ENCODE measurements around the gene LRRC8C. TPM values are rescaled to one million over a fixed set of nuclear protein-coding genes. Genes with fewer than 3 reads are reported as not detected.

Gene LRRC8C
- total RNA-seq, 1 donor from 2014 or later, result 20.1 TPM

DNA sequence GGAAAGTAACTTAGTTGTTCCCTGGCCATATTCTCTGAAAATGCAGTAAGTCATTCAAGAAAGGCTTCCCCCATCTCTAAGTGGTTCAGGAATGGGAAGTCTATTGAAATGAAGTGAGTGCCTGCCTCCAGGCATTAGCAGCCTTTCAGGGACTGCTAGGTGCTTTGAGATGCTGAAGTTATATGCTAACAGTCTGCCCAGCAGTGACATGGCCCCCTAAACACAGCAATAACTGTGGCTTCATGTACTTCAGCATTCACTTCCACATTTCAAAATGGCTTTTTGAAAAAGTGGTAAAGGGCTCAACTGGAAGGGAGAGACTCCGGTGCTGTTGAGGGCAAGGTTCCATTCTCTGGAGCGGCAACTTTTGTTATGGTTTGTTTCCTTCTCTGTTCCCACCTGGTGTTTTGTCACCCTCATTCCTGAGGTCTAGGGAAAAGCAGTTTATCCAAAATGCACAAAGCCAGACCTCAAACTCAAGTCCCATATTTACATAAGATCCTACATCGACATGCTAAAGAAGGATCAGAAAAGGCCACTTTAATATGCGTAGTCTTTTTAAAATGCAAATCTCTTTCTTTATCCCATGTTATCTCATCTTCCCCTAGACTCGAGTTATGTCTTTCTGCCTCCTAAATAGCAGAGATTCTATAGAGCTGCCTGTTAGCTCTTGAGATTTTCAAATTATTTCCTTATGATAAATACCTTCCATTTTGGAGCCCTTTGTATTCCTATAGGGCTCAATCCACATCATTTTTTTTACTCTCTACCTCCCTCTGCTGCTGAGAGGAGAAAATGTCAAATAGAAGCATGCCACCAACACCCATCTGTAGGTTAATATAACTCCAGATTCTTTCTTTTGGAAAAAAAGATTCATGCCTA is 34.2 kb upstream of the LRRC8C start:
- peaks cover 1% of the 10 kb centered on the region for H3K27me3 Mint-ChIP-seq (ENCODE audit: unreplicated experiment)
- TF ChIP-seq CTCF (IDR thresholded peaks at IDR 0.05; ENCODE audit: unreplicated experiment), result peak; percentile 72
- no peak overlapping the region for H3K4me3 Mint-ChIP-seq (ENCODE audit: unreplicated experiment)
- DNase-seq (ENCODE audit: low spot score), result peak; percentile 17
- H3K9me3 Mint-ChIP-seq (ENCODE audit: unreplicated experiment), result no peaks in the 10 kb centered on the region
- peak overlapping the region; percentile 37 for H3K27ac Mint-ChIP-seq (ENCODE audit: unreplicated experiment)
- no peaks in the 10 kb centered on the region for H3K36me3 Mint-ChIP-seq (ENCODE audit: low read depth, unreplicated experiment)
- peaks cover 4% of the 10 kb centered on the region for H3K4me1 Mint-ChIP-seq (ENCODE audit: unreplicated experiment)

- Mint-ChIP-seq H3K4me3 (ENCODE audit: unreplicated experiment) (no peak overlapping the region), H3K36me3 (ENCODE audit: low read depth, unreplicated experiment) (no peaks in the 10 kb centered on the region), H3K4me1 (ENCODE audit: unreplicated experiment) (peaks cover 4% of the 10 kb centered on the region), H3K27ac (ENCODE audit: unreplicated experiment) (no peak overlapping the region), H3K9me3 (ENCODE audit: unreplicated experiment) (no peaks in the 10 kb centered on the region), H3K27me3 (ENCODE audit: unreplicated experiment) (peaks cover 1% of the 10 kb centered on the region)
- DNase-seq (ENCODE audit: low spot score), result no peak
- TF ChIP-seq CTCF (IDR thresholded peaks at IDR 0.05; ENCODE audit: unreplicated experiment), result peak; percentile 12
Measured at GRCh38 chr1:89599332-89599630, 33.6 kb upstream of the LRRC8C start.

GRCh38 chr1:89600451-89601224 is 32.3 kb upstream of the LRRC8C start:
- H3K27me3 Mint-ChIP-seq (ENCODE audit: unreplicated experiment), result peaks cover 1% of the 10 kb centered on the region
- peaks cover 4% of the 10 kb centered on the region for H3K4me1 Mint-ChIP-seq (ENCODE audit: unreplicated experiment)
- no peak for TF ChIP-seq CTCF (IDR thresholded peaks at IDR 0.05; ENCODE audit: unreplicated experiment)
- H3K36me3 Mint-ChIP-seq (ENCODE audit: low read depth, unreplicated experiment), result no peaks in the 10 kb centered on the region
- DNase-seq (ENCODE audit: low spot score), result no peak
- peak overlapping the region; percentile 28 for H3K27ac Mint-ChIP-seq (ENCODE audit: unreplicated experiment)
- H3K4me3 Mint-ChIP-seq (ENCODE audit: unreplicated experiment), result no peak overlapping the region
- no peaks in the 10 kb centered on the region for H3K9me3 Mint-ChIP-seq (ENCODE audit: unreplicated experiment)

GRCh38 chr1:89602871-89603404 is 30.0 kb upstream of the LRRC8C start:
- Mint-ChIP-seq H3K36me3 (ENCODE audit: low read depth, unreplicated experiment) (no peaks in the 10 kb centered on the region), H3K4me3 (ENCODE audit: unreplicated experiment) (no peak overlapping the region), H3K4me1 (ENCODE audit: unreplicated experiment) (peaks cover 10% of the 10 kb centered on the region), H3K9me3 (ENCODE audit: unreplicated experiment) (no peaks in the 10 kb centered on the region), H3K27ac (ENCODE audit: unreplicated experiment) (no peak overlapping the region), H3K27me3 (ENCODE audit: unreplicated experiment) (no peaks in the 10 kb centered on the region)
- no peak for TF ChIP-seq CTCF (IDR thresholded peaks at IDR 0.05; ENCODE audit: unreplicated experiment)
- DNase-seq (ENCODE audit: low spot score), result no peak

All from endothelial cell (in vitro differentiated cells).